ENCODE data around the gene PTPN18. TPM values are rescaled to one million over a fixed set of nuclear protein-coding genes. Genes with fewer than 3 reads are reported as not detected.
A peak's percentile ranks its signal among the peaks of the same experiment; 100 is the strongest.

Gene PTPN18
- total RNA-seq, 1 donor from 2014 or later, result 12.9 TPM

GRCh38 chr2:130341562-130342019 lies 14.3 kb upstream of the PTPN18 start:
- no peak for DNase-seq

GRCh38 chr2:130342020-130342532 lies 13.8 kb upstream of the PTPN18 start:
- DNase-seq, result peak; percentile 91

- DNase-seq, result peak; percentile 100
Measured at GRCh38 chr2:130342533-130343275, 13.2 kb upstream of the PTPN18 start, which contains the start of gene IMP4. Gene IMP4, plus strand, starts transcription at chr2:130342897. Its CDS starts 36 bp downstream, at chr2:130342933.

- no peak for DNase-seq
Measured at GRCh38 chr2:130344578-130344977, 11.3 kb upstream of the PTPN18 start.

DNA sequence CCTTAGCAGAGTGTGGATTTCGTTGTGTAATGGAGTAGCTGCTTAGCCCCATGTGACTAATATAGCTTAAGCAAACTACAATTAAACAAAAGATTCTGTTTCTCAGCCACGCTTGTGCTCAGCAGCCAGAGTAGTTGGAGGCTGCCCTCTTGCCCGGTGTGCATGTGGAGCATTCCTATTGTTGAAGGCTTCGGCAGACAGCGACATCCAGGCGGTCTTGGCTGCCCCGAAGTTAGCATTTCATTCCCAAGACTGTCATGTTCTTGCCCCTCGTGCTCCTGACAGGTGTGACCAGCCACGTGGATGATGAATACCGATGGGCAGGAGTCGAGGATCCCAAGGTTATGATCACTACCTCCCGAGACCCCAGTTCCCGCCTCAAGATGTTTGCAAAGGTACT lies 10.8 kb upstream of the PTPN18 start:
- DNase-seq, result no peak

GRCh38 chr2:130345611-130346010 lies 10.2 kb upstream of the PTPN18 start:
- DNase-seq, result no peak

DNA sequence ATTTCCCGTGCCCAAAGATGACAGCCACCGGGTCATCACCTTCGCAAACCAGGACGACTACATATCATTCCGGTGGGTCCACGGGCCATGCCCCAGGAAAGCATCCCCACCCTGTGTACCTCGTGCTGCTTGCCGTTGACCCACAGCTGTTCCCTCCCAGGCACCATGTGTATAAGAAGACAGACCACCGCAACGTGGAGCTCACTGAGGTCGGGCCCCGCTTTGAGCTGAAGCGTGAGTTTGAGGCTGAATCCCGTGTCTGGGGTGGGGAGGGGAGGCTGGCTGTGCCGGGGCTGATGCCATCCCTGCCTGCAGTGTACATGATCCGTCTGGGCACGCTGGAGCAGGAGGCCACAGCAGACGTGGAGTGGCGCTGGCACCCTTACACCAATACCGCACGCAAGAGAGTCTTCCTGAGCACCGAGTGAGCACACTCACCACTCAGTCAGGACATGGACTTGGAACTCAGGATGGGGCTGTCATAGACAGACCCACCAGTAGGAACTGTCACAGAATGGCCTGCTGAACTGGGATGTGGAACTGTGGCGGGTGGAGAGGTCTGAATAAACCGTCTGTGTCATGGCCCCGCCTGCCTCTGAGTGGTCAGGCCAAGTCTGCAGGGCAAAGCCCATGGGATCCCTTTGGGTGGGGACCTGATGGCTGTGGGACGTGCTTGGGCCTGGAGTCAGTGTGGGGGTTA lies 9.7 kb upstream of the PTPN18 start:
- DNase-seq, result no peak

DNA sequence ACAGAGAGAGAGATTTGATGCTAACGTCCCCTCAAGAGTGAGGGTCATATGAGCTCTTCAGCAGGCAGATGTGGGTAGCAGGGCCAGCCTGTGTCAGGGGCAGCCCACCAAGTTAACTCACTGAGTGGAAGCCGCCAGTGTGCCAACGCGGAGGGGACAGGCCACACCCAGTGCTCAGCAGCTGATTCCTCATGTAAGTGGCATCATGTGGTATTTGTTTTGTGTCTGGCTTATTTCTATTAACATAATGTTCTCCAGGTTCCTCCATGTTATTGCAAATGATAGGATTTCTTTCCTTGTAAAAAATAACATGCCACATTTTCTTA lies 9.2 kb upstream of the PTPN18 start:
- DNase-seq, result no peak

GRCh38 chr2:130347220-130347925 lies 8.5 kb upstream of the PTPN18 start:
- no peak for DNase-seq

DNA sequence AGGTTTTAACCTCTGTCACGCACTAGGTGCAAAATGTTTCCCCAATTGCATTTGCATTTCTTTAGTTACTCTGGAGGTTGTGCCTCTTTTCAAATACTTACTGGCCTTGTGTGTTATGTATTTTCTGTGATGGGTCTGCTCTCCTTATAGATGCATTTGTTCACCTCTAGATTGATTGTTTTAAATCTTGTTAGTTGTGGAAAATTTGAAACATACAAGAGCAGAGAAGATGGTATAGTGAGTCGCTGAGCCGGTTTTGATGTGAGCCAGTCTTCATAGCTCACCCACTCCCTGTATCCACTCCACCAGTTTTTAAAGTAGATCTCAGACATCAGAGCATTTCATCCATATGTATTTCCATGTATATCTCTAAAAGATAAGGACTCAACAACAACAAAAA lies 6.7 kb upstream of the PTPN18 start:
- no peak for DNase-seq

- DNase-seq, result no peak
Measured at GRCh38 chr2:130351711-130352110, 4.1 kb upstream of the PTPN18 start.

DNA sequence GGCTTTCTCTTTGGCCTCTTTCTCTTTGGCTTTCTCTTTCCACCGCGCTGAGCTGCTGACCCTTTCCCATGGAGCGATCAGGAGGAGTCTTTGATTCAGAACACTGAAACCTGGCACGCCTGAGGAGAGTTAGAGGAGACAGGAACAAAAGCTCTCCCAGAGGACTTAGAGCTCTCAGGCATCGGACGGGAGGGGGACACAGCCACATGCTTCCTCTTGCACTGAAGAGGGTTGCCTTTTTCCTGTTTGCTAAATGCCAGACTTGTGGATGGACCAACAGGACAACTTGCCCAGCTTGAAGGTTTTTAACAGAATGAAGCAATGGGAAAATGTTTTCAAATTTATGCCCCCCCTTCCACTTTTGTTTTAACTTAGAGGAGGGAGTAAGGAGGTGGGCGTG lies 3.6 kb upstream of the PTPN18 start:
- no peak for DNase-seq

GRCh38 chr2:130353291-130354138 lies 2.3 kb upstream of the PTPN18 start:
- DNase-seq, result no peak

DNA sequence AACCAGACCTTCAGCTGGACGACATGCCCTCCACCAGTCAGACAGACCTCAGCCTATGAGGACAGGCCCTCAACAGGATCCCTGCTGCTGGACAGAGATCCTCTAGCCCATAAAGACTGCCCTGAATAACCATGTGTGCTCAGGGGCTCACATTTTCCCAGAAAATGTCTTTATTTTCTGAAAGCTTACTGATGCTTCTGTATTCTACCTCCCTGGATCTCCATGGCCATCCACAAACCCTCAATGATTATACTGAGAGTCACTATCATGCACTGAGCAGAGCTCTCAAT lies 1.8 kb upstream of the PTPN18 start:
- no peak for DNase-seq

GRCh38 chr2:130355172-130355577 lies 681 bp upstream of the PTPN18 start:
- no peak for DNase-seq

DNA sequence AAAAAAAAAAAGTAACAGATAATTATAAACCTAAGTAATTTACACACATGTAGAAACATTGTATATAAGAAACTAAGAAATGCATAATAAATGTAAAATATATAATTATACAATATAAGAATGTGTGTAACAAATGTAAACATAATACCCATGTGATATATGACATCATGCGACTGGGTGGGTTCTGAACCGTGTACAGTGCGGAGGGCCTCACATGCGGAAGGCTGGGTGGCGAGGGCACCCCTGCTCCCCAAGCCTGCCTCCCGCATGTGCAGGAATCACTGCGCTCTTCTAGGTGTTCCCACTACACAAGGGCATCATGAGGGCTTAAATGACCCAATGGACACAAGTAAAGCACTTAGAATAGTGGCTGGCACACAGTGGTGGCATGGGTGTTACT lies 2.0 kb downstream of the PTPN18 start:
- DNase-seq, result no peak

- DNase-seq, result no peak
Measured at GRCh38 chr2:130358420-130359350, 2.8 kb downstream of the PTPN18 start.

GRCh38 chr2:130359466-130359865 lies 3.6 kb downstream of the PTPN18 start:
- DNase-seq, result no peak

- DNase-seq, result no peak
Measured at GRCh38 chr2:130363479-130363878, 7.6 kb downstream of the PTPN18 start.

DNA sequence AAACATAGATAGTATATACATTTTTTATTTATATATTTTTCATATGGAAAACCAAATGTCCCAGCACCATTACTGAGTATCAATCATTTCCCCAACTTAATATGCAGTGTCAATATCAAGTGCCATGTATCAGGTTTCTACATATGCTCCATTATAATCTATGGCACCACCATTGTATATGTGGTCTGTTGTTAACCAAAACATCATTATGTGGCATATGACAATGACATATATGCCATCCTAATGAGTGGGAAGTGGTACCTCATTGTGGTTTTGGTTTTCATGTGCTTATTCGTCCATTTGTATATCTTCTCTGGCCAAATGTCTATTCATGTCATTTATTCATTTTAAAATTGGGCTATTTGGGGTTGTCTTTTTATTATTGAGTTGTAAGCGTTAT lies 9.2 kb downstream of the PTPN18 start:
- DNase-seq, result no peak

GRCh38 chr2:130365963-130366362 lies 10.1 kb downstream of the PTPN18 start:
- DNase-seq, result no peak

Measured in skin of body (tissue), 2 donors.